HG02938 (cell line): Measurements from ENCODE around the gene TRPM1.

Experiments
- ATAC-seq: cut with Tn5 transposase; IDR thresholded peaks from one replicate; pipeline ENCODE4 v1.9.1; 2021; ENCODE audit warnings: mild to moderate bottlenecking, moderate library complexity; ENCODE audit not compliant: unreplicated experiment

Gene TRPM1

GRCh38 chr15:30984542-30984941, 117.0 kb downstream of the TRPM1 start:
- no peak for ATAC-seq

DNA sequence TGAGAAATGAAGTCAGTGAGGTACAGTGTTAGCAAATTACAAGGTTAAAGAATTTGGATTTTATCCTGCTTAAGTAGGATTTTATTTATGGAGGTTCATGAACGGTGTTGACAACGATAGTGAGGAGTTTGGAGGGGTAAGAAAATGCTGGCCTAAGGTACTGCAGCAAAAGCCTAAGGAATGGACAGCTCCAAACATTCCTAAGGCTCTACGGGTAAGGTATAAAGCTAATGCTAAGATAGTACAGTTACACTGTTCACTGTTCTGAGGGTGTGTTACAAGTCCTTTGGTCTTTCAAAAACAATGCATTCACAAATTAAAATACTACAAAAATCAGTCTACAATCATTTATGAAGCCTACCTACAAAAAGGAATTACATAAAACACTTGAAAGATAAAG, 117.4 kb downstream of the TRPM1 start:
- ATAC-seq, result no peak

DNA sequence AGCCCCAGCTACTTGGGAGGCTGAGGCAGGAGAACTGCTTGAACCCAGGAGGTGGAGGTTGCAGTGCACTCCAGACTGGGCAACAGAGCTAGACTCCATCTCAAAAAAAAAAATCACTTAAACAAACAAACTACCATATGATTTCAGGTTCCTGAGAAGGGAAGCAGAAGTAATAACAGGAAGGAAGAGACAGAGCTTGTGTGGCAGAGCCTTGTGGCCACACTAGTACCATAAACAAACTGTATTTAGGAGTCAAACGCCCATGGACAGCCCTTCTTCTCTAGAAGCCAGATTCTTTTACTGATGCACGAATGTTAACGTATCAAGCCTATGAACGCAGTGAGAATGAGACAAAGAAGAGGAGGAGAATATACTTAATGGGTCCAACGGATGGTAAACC, 122.1 kb downstream of the TRPM1 start:
- ATAC-seq, result no peak

DNA sequence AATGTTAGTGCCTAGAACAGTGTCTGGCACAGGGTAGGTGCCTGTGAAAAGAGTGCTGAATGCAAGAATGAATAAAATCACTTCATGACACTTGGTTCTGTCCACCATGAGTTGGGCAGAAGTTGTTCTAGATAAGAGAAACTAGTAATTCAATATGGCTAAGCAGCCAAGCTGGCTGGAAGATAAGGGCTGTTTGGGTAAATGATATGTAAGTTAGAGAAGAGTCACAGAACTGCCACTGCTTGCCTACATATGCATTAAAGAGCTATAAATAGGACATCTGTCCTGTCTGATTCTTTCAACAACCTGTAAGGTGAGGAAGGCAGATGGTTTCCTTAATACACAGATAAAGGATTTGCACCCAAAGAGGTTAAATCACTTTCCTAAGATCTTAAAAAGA, 123.2 kb downstream of the TRPM1 start:
- no peak for ATAC-seq

GRCh38 chr15:30974112-30974511, 127.4 kb downstream of the TRPM1 start:
- ATAC-seq, result no peak

DNA sequence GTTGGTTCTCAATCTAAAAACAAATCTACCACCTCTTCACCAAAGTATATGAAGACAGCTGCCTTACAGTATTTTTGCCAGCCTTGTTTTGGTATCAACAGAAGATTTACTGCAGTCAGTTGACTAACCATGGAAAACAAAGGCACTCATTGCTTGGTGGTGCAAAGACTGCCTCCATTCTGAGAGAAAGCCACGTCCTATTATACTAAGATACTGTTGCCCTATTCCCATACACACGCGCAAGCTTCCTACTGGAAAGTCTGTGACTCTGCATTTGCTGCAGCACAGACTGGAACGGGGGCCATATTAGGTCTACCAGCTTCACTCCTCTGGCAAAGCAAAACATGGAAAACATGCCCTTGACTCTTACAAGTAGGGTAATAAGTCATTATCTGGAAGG, 128.1 kb downstream of the TRPM1 start:
- ATAC-seq, result no peak

DNA sequence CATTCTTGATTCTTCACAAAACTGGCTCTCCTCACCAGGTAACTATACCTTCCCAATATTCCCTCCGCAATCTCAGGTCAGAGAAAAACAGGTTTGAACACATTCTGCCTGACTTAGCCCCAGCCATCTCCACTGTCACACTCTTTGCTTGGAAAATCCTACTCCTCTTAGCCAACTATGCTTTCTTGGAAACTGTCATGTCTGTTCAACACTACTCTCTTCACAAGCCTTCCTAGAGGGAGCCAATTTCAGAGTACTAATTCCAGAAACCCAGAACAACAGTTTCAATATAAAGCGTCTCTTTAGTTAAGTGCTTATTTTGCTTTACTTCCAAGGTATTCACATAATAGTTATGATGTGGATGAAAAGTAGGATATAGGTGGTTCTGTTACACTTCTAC, 131.8 kb downstream of the TRPM1 start:
- no peak for ATAC-seq

GRCh38 chr15:30963681-30964080, 137.8 kb downstream of the TRPM1 start:
- no peak for ATAC-seq

DNA sequence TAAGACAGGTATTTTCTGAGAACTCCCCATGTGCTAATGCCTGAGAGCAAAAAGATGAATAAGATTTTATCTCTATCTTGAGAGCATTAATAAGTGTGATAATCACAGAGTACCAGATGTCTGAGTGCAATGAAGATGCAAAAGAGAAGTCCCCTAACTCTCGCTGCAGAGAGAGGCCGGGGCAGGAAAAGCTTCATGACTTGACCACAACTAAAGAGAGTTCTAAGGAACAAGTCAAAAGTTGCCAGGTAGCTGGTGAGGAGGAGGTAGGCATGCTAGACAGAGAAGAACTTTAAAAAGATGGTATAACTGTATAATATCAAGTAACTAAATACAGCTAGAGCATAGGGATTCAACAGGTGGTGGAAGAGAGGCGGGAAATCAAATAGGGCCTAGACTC, 138.9 kb downstream of the TRPM1 start:
- no peak for ATAC-seq

DNA sequence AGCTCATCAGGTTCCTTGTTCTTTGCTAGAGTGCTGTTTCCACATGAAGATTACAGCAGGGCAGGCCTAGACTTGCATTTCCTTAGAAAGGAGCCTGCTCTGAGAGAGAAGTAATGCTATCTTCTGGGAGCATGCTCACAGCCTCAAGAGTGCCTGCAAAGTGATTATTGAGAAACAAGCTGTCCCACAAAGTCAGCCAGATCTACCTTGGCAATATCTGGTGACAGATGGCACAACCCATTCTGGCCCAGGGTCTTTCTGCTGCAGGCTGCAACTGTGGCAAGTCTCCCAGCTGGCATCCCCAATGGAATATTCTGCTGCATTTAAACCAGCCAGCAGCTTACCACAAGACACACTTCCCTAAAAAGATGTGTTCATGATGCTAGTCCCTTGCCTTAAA, 139.4 kb downstream of the TRPM1 start:
- no peak for ATAC-seq

DNA sequence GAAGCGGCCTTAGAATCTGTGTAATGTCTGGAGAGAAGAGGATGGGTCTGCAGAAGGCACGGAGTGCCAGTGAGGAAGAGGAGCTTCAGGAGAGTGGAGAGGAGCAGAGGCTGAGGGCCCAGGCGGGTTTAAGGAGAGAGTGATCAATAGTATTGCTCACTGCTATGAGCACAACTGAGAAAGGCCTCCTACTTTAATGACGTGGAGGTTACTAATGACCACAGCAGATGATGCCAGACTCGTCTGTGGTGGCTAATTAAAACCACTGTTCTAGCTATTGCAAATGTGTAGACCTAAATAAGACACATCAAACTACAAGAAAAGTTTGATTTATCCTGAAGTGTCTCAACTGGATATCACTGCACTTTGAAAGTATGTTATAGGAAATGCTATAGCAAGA, 143.3 kb downstream of the TRPM1 start:
- no peak for ATAC-seq

- no peak for ATAC-seq
Observed at GRCh38 chr15:30956216-30957124, 145.1 kb downstream of the TRPM1 start.

DNA sequence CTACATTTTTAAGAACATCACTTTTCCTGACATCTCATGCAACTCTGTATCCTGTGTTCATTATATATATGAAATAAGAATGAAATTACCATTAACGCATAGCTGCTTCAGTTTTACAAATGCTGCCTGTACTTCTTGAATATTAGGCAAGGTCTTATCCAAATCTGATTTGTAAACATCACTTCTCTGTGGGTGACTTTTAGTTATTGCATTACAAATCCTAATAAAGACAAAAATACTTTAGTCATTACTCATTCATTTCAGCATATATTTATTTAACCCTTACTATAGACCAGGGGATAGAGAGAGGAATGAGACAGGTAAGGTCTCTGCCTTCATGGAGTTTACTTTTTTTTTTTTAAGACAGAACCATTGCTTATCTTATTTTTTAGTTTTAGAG, 146.9 kb downstream of the TRPM1 start:
- no peak for ATAC-seq

- ATAC-seq, result no peak
Observed at GRCh38 chr15:30953731-30954378, 147.7 kb downstream of the TRPM1 start.

- no peak for ATAC-seq
Observed at GRCh38 chr15:30953183-30953582, 148.3 kb downstream of the TRPM1 start.
